ENCODE results near the gene CACNA2D3.

The CACNA2D3 gene

DNA sequence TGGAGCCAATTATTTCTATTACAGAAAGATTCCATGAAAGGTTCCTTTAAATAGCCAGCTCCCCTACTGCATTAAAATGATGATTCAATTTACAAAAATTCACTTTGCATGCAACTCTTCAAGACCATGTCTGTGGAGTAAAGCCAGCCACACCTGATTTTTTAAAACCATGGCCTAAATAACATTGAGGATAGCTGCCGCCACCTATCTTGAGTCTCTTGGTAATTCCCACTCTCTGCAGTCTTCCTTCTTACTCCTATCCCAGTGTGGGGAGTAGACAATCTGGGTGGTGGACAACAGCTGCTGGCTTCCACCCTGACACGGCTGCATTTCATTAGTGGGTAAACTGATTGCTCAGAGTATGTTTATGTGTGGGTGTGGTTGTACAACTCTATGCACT, 794.8 kb downstream of the CACNA2D3 start:
- no peak for DNase-seq (ENCODE audit: low read depth)

- no peak for DNase-seq (ENCODE audit: low read depth)
Measured at GRCh38 chr3:54917862-54918261, 795.5 kb downstream of the CACNA2D3 start.

- no peak for DNase-seq (ENCODE audit: low read depth)
Measured at GRCh38 chr3:54918516-54918915, 796.2 kb downstream of the CACNA2D3 start.

DNA sequence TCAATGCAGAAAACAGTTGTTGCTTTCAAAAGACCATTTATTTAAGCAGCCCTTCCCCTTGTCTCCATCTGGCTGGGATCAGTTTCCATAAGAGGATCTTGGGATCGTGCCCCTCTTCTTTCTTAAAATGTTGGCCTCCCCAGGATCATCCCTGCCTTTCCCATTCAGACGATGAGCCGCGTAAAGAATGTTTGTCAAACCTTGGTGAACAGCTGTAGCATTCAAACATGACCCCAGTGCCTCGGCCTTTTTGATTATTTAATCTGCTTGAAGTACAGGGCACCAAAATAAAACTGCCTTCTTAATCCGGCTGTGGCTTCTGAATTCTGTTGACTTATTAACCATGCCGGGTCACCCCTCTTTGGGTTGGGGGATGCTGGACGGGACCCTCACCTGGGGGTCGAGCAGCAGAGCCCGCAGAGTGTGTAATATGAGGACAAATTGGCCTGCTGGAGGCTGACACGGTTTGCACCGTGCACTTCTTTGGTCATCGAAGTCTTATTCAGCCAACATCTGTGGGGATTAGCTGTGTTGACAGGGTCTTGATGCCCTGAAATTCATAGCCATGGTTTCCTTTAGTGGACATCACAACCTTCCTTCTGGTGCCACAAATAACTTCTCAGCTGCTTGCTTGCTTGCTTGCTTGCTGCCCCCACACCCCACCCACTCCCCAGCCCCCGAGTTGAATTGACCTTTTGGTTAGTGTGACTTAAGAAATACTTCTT, 805.9 kb downstream of the CACNA2D3 start, which contains the start of gene LRTM1:
LRTM1 (minus strand) TSS at position 14 of the 725 bp plus-strand sequence. CDS start 148 bp downstream, outside the sequence.
- no peak for DNase-seq (ENCODE audit: low read depth)

- no peak for DNase-seq (ENCODE audit: low read depth)
Measured at GRCh38 chr3:54931182-54931581, 808.8 kb downstream of the CACNA2D3 start.

GRCh38 chr3:54932606-54933005, 810.3 kb downstream of the CACNA2D3 start:
- no peak for DNase-seq (ENCODE audit: low read depth)

DNA sequence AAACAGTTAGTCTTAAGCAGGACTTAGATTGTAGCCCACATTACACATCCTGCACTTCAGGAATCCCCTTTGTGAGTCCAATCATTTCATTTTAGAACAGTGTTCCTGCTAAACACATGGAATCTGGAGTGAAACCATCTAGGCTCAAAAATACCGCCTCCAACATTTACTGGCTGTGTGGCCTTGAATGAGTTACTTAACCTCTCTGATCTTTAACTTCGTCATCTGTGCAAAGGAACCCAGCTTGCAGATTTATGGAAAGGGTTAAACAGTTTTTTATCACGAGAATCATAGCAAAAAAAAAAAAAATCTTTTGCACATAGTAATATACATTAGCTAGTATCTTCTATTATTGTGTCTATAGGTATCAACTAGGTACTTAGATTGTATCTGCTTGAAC, 813.5 kb downstream of the CACNA2D3 start:
- no peak for DNase-seq (ENCODE audit: low read depth)

GRCh38 chr3:54936561-54936960, 814.2 kb downstream of the CACNA2D3 start:
- no peak for DNase-seq (ENCODE audit: low read depth)

GRCh38 chr3:54939557-54940300, 817.4 kb downstream of the CACNA2D3 start:
- DNase-seq (ENCODE audit: low read depth) = peak; percentile 36

- no peak for DNase-seq (ENCODE audit: low read depth)
Measured at GRCh38 chr3:54940971-54941370, 818.6 kb downstream of the CACNA2D3 start.

GRCh38 chr3:54941690-54942362, 819.5 kb downstream of the CACNA2D3 start:
- no peak for DNase-seq (ENCODE audit: low read depth)

DNA sequence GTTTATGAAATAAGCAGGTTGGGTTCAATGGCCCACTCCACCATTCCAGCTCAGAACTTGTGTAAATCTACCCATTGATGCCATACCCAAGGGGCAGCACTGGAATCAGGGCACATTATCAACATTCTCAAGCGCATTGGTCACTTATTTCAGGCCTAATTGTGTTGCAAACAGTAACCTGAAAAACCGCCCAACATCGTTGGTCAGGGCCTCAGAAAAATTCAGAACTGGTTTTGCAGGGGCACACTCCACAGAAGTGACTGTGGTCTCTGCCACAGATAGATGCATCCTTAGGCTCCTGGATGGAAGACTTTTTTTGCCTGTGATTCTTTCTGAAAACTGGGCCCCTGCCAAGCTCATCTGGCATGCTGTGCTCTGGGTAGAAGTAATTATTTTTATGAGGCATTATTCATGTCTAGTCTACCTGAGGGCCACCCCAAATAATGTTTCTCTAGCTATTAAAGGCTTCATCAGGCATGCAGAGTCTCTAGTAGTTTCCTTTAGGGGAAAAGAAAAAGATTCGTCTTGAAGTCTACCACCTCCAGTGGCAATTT, 827.2 kb downstream of the CACNA2D3 start:
- no peak for DNase-seq (ENCODE audit: low read depth)

DNA sequence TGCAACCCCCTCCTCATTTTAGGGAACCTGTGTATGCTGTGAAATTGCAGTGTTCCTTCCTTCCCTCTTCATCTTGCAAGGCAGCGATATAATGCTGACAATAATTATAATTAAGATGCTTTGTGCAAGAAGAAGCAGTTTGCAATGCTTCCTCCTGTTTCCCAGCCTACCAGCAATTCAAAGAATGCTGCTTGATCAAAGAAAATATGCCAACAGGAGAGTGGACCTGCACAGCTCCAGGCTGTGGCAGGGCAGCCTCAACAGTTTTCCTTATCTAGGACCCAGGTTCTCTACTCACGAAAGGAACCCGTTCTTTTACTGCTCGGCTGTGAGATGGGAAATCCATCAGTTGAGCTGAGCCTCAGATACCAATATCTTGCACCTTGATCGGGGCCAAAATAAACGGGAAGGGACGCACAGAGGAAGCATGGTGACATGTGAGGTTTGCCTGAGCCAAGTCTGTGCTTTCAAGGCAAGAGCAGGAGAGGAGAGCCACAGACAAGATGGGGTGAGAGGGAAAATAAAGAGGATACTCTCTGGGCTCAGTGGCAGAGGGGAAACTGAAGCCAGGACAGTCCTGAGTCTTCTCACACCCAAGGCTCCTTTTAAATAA, 828.1 kb downstream of the CACNA2D3 start:
- no peak for DNase-seq (ENCODE audit: low read depth)

DNA sequence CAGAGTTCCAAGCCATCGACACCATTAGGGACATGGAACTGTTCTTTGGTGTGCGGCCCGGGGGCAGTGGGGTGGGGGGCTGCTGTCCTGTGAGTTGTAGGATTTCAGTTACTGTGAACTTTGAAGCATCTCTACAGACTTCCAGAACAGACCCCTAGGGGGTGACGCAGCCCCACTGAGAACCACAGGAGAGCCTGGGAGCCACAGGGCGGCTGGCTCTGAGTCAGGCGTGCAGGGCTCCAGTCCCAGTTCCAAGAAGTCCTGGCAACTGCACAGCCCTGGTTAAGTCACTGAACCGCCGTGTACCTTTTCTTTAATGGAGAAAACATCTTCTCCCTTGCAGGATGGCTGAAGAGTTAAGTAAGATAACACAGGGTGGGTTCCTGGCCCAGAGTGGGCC, 829.1 kb downstream of the CACNA2D3 start:
- peak; percentile 87 for DNase-seq (ENCODE audit: low read depth)

DNA sequence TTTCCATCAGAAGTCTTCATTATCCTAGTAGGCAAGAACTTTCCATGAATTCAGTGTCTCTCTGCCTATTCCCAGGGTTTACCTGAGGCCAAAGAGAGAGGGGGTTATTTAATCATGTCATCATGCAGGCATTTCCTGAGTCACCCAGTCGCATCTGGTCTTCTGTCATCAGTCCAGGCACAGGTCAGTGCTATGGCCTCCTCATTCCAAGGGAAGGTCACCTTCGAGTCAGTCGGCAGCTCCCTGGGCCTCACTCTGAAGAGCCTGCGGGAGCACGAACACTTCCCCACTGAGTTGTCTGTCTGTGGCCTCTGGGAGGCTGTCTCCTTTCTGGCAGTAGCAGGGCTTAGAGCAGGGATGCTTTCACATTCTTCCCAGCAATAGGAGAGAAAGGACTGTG, 831.7 kb downstream of the CACNA2D3 start:
- DNase-seq (ENCODE audit: low read depth) = peak; percentile 49

GRCh38 chr3:54954521-54954920, 832.2 kb downstream of the CACNA2D3 start:
- no peak for DNase-seq (ENCODE audit: low read depth)

DNA sequence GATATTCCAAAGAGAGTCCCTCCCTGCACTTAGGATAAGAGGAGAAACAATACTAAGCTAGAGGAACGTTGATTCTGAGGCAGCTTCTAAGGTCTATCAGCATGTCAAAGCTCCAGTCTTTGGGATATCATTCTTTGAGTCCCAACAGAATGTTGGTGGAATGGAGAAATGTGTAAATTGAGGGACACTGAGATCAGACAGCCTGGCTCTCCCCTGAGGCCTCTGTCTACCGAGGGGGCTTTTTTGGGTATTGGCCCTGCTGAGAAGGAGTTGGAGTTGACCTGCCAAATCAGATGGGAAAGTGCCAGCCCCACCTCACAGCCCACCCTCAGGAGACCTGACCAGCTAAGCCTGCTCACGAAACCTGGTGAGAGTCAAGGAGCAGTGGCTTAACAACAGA, 833.1 kb downstream of the CACNA2D3 start:
- DNase-seq (ENCODE audit: low read depth) = no peak

DNA sequence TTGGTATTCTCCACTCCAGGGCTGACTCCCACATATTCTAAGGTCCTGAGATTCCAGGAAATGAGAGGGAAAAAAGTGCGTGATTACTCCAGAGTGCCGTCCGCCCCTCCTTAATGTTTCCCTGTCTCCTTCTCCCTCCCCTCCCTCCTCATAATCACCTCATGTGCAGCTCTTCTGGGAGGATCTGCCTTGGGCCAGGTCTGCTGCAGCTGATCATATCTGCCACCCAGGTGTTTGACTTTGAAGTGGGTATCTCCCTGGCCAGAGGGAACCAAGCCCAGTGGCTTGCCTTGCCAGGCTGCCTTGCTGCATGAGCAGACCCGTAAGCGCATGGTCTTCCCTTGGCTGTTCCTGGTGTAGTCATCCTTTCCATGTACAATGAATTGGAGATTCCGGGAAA, 833.6 kb downstream of the CACNA2D3 start:
- DNase-seq (ENCODE audit: low read depth) = no peak

DNA sequence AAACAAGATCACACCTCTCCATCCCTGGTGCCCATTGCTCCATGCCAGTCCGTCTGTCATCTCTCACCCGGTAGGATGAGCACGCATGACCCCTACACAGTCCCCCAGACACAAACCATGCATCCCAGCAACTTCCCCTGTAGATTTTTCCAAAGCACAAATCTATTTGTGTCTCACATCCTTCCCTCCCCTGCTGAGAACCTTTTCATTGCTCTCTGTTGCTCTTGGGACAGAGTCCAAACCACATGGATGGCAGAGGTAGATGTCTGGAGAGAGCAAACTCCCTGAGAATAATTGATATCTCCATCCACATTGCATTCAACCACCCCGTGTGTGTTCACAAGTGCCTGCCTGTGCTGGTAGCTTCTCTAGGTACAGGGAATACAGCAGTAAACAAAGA, 835.4 kb downstream of the CACNA2D3 start:
- DNase-seq (ENCODE audit: low read depth) = peak; percentile 21

DNA sequence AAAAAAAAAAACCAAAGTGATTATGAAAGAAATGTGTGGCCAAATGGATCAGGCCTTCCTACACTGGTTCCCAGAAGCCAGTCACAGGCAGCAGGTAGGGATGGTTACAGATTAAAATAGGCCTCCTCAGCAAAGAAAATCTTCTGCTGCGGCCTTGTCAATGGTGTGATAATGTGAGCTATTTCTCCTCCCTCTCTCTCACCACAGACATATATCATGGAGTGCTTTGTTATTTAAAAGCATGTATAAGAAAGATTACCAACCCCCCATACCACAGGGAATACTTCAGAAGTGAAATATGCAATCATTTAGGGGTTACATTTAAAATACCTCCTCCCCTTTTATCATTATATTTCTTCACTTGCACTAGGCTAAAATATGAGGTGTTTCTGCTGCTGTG, 837.7 kb downstream of the CACNA2D3 start:
- DNase-seq (ENCODE audit: low read depth) = no peak

DNA sequence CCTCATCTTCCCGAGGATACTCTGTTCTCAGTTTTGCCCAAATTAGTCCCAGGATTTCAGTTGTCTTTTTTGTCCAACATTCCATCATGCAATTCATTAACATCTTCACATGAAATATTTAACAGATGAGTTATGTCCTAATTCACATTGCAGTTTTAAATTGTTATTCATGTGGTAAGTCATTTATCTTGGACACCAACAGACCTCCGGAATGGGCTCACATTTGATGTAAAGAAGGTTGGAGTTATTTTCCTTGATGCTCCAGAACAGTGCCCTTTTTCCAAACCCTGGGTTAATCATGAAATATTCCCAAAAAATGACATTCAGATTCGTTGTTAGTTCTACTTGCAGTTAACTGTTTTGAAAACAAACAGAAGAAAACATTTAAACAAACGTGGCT, 838.3 kb downstream of the CACNA2D3 start:
- DNase-seq (ENCODE audit: low read depth) = no peak

GRCh38 chr3:54962200-54962599, 839.8 kb downstream of the CACNA2D3 start:
- no peak for DNase-seq (ENCODE audit: low read depth)

Measured in iris pigment epithelial cell (primary cell).